GM12874 (cell line): ENCODE measurements around the gene COPZ1.

Experiments
- TF ChIP-seq, protein P1 (sequence below): IDR thresholded peaks from 2 replicates; pipeline ENCODE4 v1.5.1; 2011; ENCODE audit warnings: low read depth, mild to moderate bottlenecking, control low read depth, low read length, moderate library complexity; ENCODE audit not compliant: insufficient read depth

COPZ1 gene, protein sequence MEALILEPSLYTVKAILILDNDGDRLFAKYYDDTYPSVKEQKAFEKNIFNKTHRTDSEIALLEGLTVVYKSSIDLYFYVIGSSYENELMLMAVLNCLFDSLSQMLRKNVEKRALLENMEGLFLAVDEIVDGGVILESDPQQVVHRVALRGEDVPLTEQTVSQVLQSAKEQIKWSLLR

DNA sequence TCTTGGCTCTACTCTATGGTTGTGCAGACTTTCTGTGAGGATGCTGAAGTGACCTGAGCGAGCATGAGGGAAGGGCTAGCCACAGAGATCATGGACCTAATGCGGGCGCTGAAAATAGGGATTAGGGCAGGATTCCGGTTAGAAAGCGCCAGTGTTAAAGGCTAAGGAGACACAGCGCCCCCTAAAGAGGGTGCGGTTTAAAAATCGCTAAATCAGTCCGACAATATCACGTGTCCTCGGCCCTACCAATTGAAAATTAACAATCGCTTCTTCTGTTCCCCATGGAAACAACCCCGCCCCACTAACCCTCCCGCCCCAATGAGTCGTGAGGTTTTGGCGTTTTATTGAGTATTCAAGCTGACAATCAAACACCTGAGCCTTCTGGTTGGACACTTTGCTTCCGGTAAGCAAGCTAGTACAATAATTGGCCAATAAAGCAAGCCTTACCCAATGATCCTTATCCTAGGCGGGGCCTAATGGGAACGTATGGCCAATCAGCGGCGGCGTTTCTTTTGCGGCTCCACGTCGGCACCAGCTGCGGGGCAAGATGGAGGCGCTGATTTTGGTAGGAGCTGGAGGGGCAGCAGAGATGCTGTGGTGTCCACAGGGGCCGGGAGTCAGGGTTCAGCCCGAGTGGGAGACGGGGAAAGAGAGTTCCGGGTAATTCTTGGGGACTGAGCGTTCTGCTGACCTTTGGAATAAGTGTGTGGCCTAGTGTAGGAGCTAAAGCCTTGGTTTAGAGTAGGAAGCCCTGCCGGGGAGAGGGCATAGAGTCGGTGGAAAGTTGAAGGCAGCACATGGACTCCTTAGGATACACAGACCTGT, at the start of gene COPZ1:
COPZ1 (plus strand) TSS at position 515 of the 825 bp plus-strand sequence; CDS start at position 548, 33 bp downstream.
- TF ChIP-seq, protein P1, sequence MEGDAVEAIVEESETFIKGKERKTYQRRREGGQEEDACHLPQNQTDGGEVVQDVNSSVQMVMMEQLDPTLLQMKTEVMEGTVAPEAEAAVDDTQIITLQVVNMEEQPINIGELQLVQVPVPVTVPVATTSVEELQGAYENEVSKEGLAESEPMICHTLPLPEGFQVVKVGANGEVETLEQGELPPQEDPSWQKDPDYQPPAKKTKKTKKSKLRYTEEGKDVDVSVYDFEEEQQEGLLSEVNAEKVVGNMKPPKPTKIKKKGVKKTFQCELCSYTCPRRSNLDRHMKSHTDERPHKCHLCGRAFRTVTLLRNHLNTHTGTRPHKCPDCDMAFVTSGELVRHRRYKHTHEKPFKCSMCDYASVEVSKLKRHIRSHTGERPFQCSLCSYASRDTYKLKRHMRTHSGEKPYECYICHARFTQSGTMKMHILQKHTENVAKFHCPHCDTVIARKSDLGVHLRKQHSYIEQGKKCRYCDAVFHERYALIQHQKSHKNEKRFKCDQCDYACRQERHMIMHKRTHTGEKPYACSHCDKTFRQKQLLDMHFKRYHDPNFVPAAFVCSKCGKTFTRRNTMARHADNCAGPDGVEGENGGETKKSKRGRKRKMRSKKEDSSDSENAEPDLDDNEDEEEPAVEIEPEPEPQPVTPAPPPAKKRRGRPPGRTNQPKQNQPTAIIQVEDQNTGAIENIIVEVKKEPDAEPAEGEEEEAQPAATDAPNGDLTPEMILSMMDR: peak; percentile 85

DNA sequence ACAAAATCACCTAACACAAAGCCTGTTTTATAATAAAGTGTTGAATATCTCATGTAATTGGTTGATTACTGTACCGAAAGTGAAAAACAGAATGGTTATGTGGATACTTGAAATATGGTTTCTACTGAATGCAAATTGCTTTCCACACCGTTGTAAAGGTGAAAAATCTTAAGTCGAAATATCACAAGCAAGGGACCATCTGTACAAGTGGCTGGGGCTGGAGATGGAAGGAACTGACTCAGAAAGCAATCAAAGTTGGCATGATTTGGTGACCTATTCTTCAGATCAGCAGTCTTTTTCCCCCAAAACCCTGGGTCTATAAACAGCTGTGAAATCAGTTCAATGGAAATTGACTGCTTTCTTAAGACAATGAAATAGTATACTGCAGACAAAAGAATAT, 48.6 kb upstream of the COPZ1 start:
- TF ChIP-seq, protein P1: no peak

DNA sequence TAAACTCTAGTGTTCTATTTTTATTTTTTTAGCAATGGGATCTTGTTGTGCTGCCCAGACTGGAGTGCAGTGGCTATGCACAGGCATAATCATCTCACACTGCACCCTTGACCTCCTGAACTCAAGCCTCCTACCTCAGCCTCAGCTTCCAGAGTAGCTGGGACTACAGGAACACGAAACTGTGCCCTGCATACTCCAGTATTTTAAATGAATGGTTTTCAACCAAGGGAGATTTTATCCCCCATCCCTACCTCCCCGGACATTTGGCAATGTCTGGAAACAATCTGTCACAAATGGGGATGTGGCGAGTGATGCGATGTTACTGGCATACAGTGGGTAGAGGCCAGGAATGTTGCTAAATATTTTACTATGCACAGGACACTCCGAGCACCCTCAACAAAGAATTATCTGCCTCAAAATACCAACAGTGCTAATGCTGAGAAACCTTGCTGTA, 47.1 kb upstream of the COPZ1 start:
- TF ChIP-seq, protein P1: no peak

DNA sequence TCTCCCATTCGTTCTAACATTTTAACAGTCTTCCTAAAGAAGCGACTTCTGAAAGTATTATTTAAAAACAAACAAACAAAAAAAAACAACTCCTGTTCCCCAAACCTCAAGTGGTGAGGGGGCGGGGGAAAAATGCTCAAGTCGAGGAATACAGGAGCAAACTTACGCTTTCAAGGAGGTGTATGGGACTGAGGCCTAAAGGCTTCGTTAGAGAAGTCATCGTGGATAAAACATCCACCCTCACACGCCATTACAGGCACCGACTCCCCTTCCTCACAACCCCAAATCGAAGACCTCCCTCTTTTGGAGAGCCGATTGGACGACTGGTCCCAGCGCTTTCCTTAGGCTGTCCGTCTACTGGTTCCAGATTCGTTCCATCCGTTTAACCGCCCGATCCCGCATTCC, 45.7 kb upstream of the COPZ1 start:
- TF ChIP-seq, protein P1: no peak

DNA sequence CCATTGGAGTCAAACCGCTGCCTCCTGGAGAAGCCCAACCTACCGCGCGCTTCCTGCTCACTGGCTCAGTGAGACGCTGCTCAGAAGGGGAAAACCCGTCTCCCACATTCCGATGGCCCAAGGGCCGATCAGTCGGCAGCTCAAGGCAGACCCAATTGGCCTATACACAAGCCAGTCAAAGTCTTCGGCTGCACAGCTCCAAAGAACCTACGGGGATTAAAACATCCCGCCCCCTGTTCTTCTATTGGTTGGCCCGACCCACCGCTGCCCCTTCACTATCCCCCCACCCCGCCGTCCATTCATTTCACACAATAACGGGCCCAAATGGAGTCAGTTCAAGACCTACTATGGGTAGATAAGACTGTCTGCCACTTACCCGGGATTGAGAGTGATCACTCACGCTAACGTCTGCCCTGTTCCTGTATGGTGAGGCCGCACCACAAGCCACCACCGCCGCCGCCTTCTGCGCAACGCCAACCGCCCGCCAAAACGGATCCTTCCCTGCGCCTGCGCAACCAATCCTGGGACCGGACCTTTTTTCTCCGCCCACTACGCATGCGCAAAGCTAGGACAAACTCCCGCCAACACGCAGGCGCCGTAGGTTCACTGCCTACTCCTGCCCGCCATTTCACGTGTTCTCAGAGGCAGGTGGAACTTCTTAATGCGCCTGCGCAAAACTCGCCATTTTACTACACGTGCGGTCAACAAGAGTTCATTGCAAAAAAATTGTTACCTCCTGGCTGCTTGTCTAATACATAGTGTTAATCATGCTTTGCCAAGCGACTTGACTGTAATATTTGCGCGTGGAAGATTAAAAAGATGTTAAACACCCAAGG, 45.1 kb upstream of the COPZ1 start, which contains the start of gene CBX5:
CBX5 (minus strand) TSS at position 491 of the 836 bp plus-strand sequence. CDS start 22,472 bp downstream, outside the sequence.
- TF ChIP-seq, protein P1: no peak

DNA sequence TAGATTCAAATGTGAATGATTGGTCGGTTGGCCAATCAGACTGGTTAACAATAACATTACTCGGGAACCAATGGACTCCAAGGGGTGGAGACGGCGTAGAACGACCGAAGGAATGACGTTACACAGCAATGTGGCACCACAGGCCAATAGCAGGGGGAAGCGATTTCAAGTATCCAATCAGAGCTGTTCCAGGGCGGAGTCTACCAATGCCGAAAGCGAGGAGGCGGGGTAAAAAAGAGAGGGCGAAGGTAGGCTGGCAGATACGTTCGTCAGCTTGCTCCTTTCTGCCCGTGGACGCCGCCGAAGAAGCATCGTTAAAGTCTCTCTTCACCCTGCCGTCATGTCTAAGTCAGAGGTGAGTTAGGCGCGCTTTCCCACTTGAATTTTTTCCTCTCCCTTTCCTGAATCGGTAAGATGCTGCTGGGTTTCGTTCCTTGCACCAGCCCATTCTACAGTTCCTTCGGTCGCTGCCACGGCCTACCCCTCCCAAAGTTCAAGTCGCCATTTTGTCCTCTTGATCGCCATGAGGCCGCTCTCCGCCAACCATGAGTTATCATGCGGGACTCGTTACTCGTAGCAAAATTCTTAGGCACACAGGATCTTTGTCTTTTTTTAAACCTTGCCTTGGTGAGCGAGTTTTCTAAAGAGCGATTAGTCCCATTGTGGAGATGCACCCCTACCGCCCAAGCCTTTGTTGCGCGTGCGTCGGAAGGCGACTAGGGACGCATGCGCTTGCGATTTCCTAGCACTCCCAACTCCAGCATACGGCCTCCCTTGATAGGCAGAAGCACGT, 44.3 kb upstream of the COPZ1 start, which contains the start of gene HNRNPA1:
HNRNPA1 (plus strand) TSS at position 259 of the 793 bp plus-strand sequence; CDS start at position 341, 82 bp downstream.
- TF ChIP-seq, protein P1: no peak
